Body of pancreas (tissue), 4 donors: ENCODE results near the gene EIF3L.

Experiments
- CTCF ChIP-seq, 7 experiments: fragments of 450-650 bp in 4 of 7; fragments of 200-600 bp in 3 of 7; sonication (generic) in 3 of 7; IDR thresholded peaks; one replicate each; pipeline ENCODE4 v1.5.1; 2016 to 2019; ENCODE audit warnings: antibody characterized with exemption in 7 of 7
- POLR2A ChIP-seq, 3 donors: fragments of 450-650 bp; IDR thresholded peaks; one replicate each; pipeline ENCODE4 v1.6.1; 2016; ENCODE audit warnings: antibody characterized with exemption in 3 of 3, mild to moderate bottlenecking in 2 of 3

- TF ChIP-seq CTCF (IDR thresholded peaks at IDR 0.05) = no peak
- TF ChIP-seq POLR2A (IDR thresholded peaks at IDR 0.05) = no peak
Measured at GRCh38 chr22:37923927-37924326, 74.7 kb downstream of the EIF3L start.
